ENCODE results near the gene BTG4. TPM values are rescaled to one million over a fixed set of nuclear protein-coding genes. Genes with fewer than 3 reads are reported as not detected.

BTG4 gene
- total RNA-seq, 1 donor from 2014 or later = not detected

DNA sequence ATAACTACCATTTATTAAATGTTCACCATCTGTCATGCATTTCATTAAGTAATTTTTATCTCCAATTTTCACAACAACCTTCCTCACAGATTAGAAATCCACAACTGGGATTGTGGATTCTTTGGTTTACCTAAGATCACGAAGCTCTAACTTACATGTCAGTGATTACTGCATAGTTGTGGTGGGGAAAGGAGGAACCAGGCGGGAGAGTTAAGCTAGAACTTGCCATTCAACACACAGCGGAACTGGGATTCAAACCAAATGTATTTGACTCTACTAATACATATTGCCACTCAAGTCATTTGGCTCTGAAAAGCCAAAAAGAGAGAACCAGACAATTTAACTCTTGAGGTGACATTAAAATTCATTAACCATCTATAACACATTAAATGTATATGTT lies 17.9 kb upstream of the BTG4 start:
- no peak for DNase-seq (ENCODE audit: low spot score)
- H3K27me3 Mint-ChIP-seq (ENCODE audit: insufficient read depth) = peaks cover 2% of the 10 kb centered on the region
- no peak overlapping the region for H3K27ac Mint-ChIP-seq
- H3K4me1 Mint-ChIP-seq (ENCODE audit: low read depth) = peaks cover 43% of the 10 kb centered on the region
- H3K36me3 Mint-ChIP-seq (ENCODE audit: low read depth) = peaks cover 2% of the 10 kb centered on the region
- intact Hi-C loops (cut with micrococcal nuclease) = loop anchor here (2.0 to 10.0 kb wide), 5 partner anchors 72 to 1453 kb away; partner anchors contain the start of genes POU2AF1 and SIK2
- H3K4me3 Mint-ChIP-seq = no peak overlapping the region
- H3K9me3 Mint-ChIP-seq = no peaks in the 10 kb centered on the region

DNA sequence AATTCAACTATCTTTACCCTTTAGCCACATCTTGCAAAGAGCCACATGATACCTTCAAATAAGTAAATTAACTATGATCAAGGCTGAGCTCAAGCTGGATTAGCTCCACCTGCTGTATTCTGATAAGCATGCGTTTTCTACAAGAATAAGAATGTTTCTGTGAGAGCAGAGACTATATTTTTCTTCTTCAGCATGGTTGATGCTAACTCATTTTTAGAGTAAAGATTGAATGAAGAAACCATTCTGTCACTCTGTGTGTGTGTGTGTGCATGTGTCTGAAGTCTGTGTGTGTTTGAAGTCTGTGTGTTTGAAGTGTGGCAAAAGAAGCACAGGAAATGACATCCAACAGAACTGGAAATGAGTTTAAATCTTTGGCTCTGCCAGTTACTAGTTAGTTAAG lies 16.4 kb upstream of the BTG4 start:
- Mint-ChIP-seq H3K4me3 (no peak overlapping the region), H3K27me3 (ENCODE audit: insufficient read depth) (no peaks in the 10 kb centered on the region), H3K36me3 (ENCODE audit: low read depth) (peaks cover 2% of the 10 kb centered on the region), H3K27ac (peak overlapping the region; percentile 71), H3K4me1 (ENCODE audit: low read depth) (peaks cover 51% of the 10 kb centered on the region), H3K9me3 (no peaks in the 10 kb centered on the region)
- intact Hi-C loops (cut with micrococcal nuclease) = loop anchor here (5.0 kb wide), 1 partner anchor 409 kb away; the partner anchor contains the start of gene DIXDC1
- no peak for DNase-seq (ENCODE audit: low spot score)

GRCh38 chr11:111527279-111527678 lies 15.1 kb upstream of the BTG4 start:
- Mint-ChIP-seq H3K4me3 (no peak overlapping the region), H3K36me3 (ENCODE audit: low read depth) (peaks cover 2% of the 10 kb centered on the region), H3K27me3 (ENCODE audit: insufficient read depth) (no peaks in the 10 kb centered on the region), H3K27ac (no peak overlapping the region), H3K9me3 (no peaks in the 10 kb centered on the region), H3K4me1 (ENCODE audit: low read depth) (peaks cover 51% of the 10 kb centered on the region)
- intact Hi-C loops (cut with micrococcal nuclease) = loop anchor here (5.0 kb wide), 1 partner anchor 410 kb away; the partner anchor contains the start of gene DIXDC1
- no peak for DNase-seq (ENCODE audit: low spot score)

GRCh38 chr11:111526501-111526900 lies 14.3 kb upstream of the BTG4 start:
- no peak overlapping the region for H3K4me3 Mint-ChIP-seq
- no peaks in the 10 kb centered on the region for H3K27me3 Mint-ChIP-seq (ENCODE audit: insufficient read depth)
- peak overlapping the region; percentile 24 for H3K27ac Mint-ChIP-seq
- no peaks in the 10 kb centered on the region for H3K9me3 Mint-ChIP-seq
- intact Hi-C loops (cut with micrococcal nuclease) = loop anchor here (1.0 to 5.0 kb wide), 2 partner anchors 147 to 411 kb away; partner anchors contain the start of genes DIXDC1 and POU2AF1
- peaks cover 2% of the 10 kb centered on the region for H3K36me3 Mint-ChIP-seq (ENCODE audit: low read depth)
- no peak for DNase-seq (ENCODE audit: low spot score)
- H3K4me1 Mint-ChIP-seq (ENCODE audit: low read depth) = peaks cover 43% of the 10 kb centered on the region

DNA sequence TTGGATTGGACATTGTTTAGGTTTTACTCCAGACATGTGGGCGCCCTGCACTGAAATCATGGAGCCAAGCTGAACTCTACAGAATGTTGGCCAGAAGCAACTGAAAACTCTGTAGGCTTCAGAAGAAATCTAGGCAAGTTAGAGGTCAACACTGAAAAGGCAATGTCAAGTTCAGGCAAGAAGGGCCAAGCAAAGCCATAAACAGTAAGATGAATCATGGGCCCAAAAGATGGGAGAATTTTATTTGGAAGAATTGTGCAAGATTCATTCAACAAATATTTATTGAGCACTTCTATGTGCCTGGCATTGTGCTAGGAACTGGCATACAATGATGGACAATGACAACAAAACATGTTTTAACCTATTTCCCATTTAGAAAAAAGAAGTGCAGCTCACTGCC lies 13.3 kb upstream of the BTG4 start:
- H3K27ac Mint-ChIP-seq = peak overlapping the region; percentile 11
- no peak for DNase-seq (ENCODE audit: low spot score)
- H3K4me3 Mint-ChIP-seq = no peak overlapping the region
- peaks cover 47% of the 10 kb centered on the region for H3K4me1 Mint-ChIP-seq (ENCODE audit: low read depth)
- no peaks in the 10 kb centered on the region for H3K27me3 Mint-ChIP-seq (ENCODE audit: insufficient read depth)
- intact Hi-C loops (cut with micrococcal nuclease) = loop anchor here (5.0 kb wide), 1 partner anchor 412 kb away; the partner anchor contains the start of gene DIXDC1
- peaks cover 2% of the 10 kb centered on the region for H3K36me3 Mint-ChIP-seq (ENCODE audit: low read depth)
- H3K9me3 Mint-ChIP-seq = no peaks in the 10 kb centered on the region

- Mint-ChIP-seq H3K9me3 (no peaks in the 10 kb centered on the region), H3K27me3 (ENCODE audit: insufficient read depth) (no peaks in the 10 kb centered on the region), H3K4me3 (no peak overlapping the region), H3K27ac (no peak overlapping the region), H3K4me1 (ENCODE audit: low read depth) (peaks cover 45% of the 10 kb centered on the region), H3K36me3 (ENCODE audit: low read depth) (peaks cover 2% of the 10 kb centered on the region)
- DNase-seq (ENCODE audit: low spot score) = no peak
- intact Hi-C loops (cut with micrococcal nuclease) = no loop called here
These were observed 11.9 kb upstream of the BTG4 start for GRCh38 chr11:111524056-111524455.

DNA sequence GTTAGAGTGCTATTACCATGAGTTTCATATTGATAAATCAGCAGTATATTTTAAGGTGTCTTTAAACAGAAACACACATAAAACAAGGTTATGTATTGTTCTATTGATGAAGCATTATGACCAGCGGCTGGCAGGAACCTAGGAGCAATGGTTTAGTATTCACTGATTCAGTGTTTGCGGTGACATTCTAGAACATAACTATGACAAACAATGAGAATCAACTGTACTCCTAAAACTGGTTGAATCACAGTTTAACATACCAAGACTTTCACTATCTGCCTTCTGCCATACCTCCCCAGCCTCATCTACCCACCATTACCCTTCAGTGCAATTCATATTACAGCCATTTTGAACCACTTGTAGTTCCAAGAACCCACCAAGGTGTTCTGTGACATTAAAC lies 11.2 kb upstream of the BTG4 start:
- no peak for DNase-seq (ENCODE audit: low spot score)
- Mint-ChIP-seq H3K4me1 (ENCODE audit: low read depth) (peaks cover 37% of the 10 kb centered on the region), H3K27ac (no peak overlapping the region), H3K4me3 (no peak overlapping the region), H3K9me3 (no peaks in the 10 kb centered on the region), H3K27me3 (ENCODE audit: insufficient read depth) (no peaks in the 10 kb centered on the region), H3K36me3 (ENCODE audit: low read depth) (peaks cover 2% of the 10 kb centered on the region)
- intact Hi-C loops (cut with micrococcal nuclease) = no loop called here

GRCh38 chr11:111522426-111522825 lies 10.2 kb upstream of the BTG4 start:
- Mint-ChIP-seq H3K4me3 (no peak overlapping the region), H3K27ac (no peak overlapping the region), H3K36me3 (ENCODE audit: low read depth) (peaks cover 2% of the 10 kb centered on the region), H3K9me3 (no peaks in the 10 kb centered on the region), H3K4me1 (ENCODE audit: low read depth) (peaks cover 36% of the 10 kb centered on the region), H3K27me3 (ENCODE audit: insufficient read depth) (no peaks in the 10 kb centered on the region)
- intact Hi-C loops (cut with micrococcal nuclease) = no loop called here
- no peak for DNase-seq (ENCODE audit: low spot score)

DNA sequence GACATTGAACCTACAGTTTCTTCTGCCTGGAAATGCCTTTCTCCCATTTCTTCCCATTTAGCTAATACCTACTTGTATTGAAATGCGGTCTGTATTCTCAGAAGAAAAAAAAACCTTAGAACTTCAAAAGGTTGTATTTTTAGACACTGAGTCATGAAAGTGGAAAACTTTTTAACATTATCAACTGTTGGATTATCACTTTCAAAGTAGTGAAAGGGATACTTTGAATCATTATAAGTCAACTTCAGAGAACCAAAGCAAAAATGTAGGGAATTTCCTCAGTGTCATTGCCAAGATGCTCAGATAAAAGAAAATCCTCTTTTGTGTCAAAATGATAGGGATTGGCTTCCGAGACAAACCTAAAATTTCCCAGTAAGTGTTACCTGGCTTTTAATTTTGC lies 8.9 kb upstream of the BTG4 start:
- peak overlapping the region; percentile 32 for H3K27ac Mint-ChIP-seq
- DNase-seq (ENCODE audit: low spot score) = no peak
- H3K36me3 Mint-ChIP-seq (ENCODE audit: low read depth) = no peaks in the 10 kb centered on the region
- H3K4me1 Mint-ChIP-seq (ENCODE audit: low read depth) = peaks cover 30% of the 10 kb centered on the region
- intact Hi-C loops (cut with micrococcal nuclease) = loop anchor here (1.0 kb wide), 1 partner anchor 10 kb away; no protein-coding TSS in a partner anchor
- H3K9me3 Mint-ChIP-seq = no peaks in the 10 kb centered on the region
- peaks cover 1% of the 10 kb centered on the region for H3K27me3 Mint-ChIP-seq (ENCODE audit: insufficient read depth)
- no peak overlapping the region for H3K4me3 Mint-ChIP-seq

- Mint-ChIP-seq H3K27me3 (ENCODE audit: insufficient read depth) (peaks cover 1% of the 10 kb centered on the region), H3K36me3 (ENCODE audit: low read depth) (no peaks in the 10 kb centered on the region), H3K4me3 (no peak overlapping the region), H3K27ac (no peak overlapping the region), H3K9me3 (no peaks in the 10 kb centered on the region), H3K4me1 (ENCODE audit: low read depth) (peaks cover 24% of the 10 kb centered on the region)
- no peak for DNase-seq (ENCODE audit: low spot score)
- intact Hi-C loops (cut with micrococcal nuclease) = no loop called here
These were observed 8.4 kb upstream of the BTG4 start for GRCh38 chr11:111520560-111520959.

GRCh38 chr11:111518668-111519067 lies 6.5 kb upstream of the BTG4 start:
- Mint-ChIP-seq H3K27ac (no peak overlapping the region), H3K27me3 (ENCODE audit: insufficient read depth) (peaks cover 11% of the 10 kb centered on the region), H3K4me1 (ENCODE audit: low read depth) (peaks cover 17% of the 10 kb centered on the region), H3K4me3 (no peak overlapping the region), H3K36me3 (ENCODE audit: low read depth) (no peaks in the 10 kb centered on the region), H3K9me3 (no peaks in the 10 kb centered on the region)
- no peak for DNase-seq (ENCODE audit: low spot score)
- intact Hi-C loops (cut with micrococcal nuclease) = loop anchor here (10.0 kb wide), 1 partner anchor 1544 kb away; no protein-coding TSS in a partner anchor

DNA sequence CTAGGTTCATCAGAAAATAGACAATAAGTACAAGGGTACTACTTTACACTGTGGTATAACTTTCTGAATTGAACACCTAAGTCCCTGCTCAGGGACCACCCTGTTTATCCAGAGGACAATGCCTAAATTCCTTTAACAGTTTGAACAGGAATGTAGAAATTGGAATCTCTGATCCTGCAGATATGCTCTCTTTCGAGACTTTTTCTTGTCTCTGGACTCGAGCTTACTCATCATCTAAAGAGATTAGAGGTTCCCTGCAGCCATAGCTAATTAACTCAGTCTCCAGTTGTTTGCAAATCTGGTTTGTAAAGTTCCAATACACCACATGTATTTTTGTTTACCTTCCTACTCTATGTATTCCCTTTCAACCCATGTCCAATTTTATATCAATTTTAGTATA lies 3.4 kb upstream of the BTG4 start:
- intact Hi-C loops (cut with micrococcal nuclease) = loop anchor here (10.0 kb wide), 1 partner anchor 1541 kb away; no protein-coding TSS in a partner anchor
- peaks cover 27% of the 10 kb centered on the region for H3K27me3 Mint-ChIP-seq (ENCODE audit: insufficient read depth)
- H3K4me3 Mint-ChIP-seq = no peak overlapping the region
- DNase-seq (ENCODE audit: low spot score) = no peak
- no peak overlapping the region for H3K27ac Mint-ChIP-seq
- H3K4me1 Mint-ChIP-seq (ENCODE audit: low read depth) = peaks cover 11% of the 10 kb centered on the region
- H3K36me3 Mint-ChIP-seq (ENCODE audit: low read depth) = no peaks in the 10 kb centered on the region
- no peaks in the 10 kb centered on the region for H3K9me3 Mint-ChIP-seq

GRCh38 chr11:111514216-111515031 lies 2.2 kb upstream of the BTG4 start, which contains the start of gene HOATZ:
HOATZ (plus strand) TSS chr11:111514778; CDS start chr11:111514785, 7 bp downstream.
- H3K4me3 Mint-ChIP-seq = peak within 1 kb of the TSS; percentile 55
- peaks cover 31% of the 10 kb centered on the region for H3K27me3 Mint-ChIP-seq (ENCODE audit: insufficient read depth)
- no peak for DNase-seq (ENCODE audit: low spot score)
- intact Hi-C loops (cut with micrococcal nuclease) = loop anchor here (10.0 kb wide), 1 partner anchor 1540 kb away; no protein-coding TSS in a partner anchor
- H3K36me3 Mint-ChIP-seq (ENCODE audit: low read depth) = no peaks in the 10 kb centered on the region
- peaks cover 11% of the 10 kb centered on the region for H3K4me1 Mint-ChIP-seq (ENCODE audit: low read depth)
- H3K9me3 Mint-ChIP-seq = no peaks in the 10 kb centered on the region
- H3K27ac Mint-ChIP-seq = peak within 1 kb of the TSS; percentile 29
